ENCODE results near the gene BLOC1S2. TPM values are rescaled to one million over a fixed set of nuclear protein-coding genes. Genes with fewer than 3 reads are reported as not detected.
A peak's percentile ranks its signal among the peaks of the same experiment; 100 is the strongest.
"Not testable (repeated sequence)": the region's sequence is repeated elsewhere in the genome, so short reads cannot be mapped to it uniquely, and the experiment has no call there.

BLOC1S2 gene
- total RNA-seq, 1 experiment from 2014 or later: 69.8 TPM

- Histone ChIP-seq H2BK15ac (ENCODE audit: low read depth, low read length) (no peak overlapping the region), H3K4ac (ENCODE audit: low read depth, low read length) (no peak overlapping the region), H3K23ac (ENCODE audit: insufficient read length, low read depth, low read length) (no peak overlapping the region), H4K5ac (ENCODE audit: insufficient read length, low read depth, low read length) (no peak overlapping the region), H4K20me1 (ENCODE audit: control insufficient read depth, insufficient read depth, insufficient read length) (peaks cover 2% of the 10 kb centered on the region), H2BK5ac (ENCODE audit: insufficient read length, low read length) (no peak overlapping the region), H3K56ac (ENCODE audit: insufficient read length, low read depth, low read length) (no peak overlapping the region), H4K91ac (ENCODE audit: insufficient read length, low read depth, low read length) (no peak overlapping the region), H3K4me1 (ENCODE audit: insufficient read depth, low read length) (peaks cover 3% of the 10 kb centered on the region; the same call in 1 of the 2 replicates), H2AK5ac (ENCODE audit: insufficient read length, low read length) (no peak overlapping the region), H3K9me3 (ENCODE audit: control insufficient read depth, low read depth, low read length) (no peaks in the 10 kb centered on the region), H3K79me2 (ENCODE audit: insufficient read depth, low read length) (no peaks in the 10 kb centered on the region), H2AFZ (ENCODE audit: low read length) (no peak overlapping the region), H3K79me1 (ENCODE audit: insufficient read depth, low read depth, low read length, poor library complexity, severe bottlenecking) (no peaks in the 10 kb centered on the region), H3K4me2 (ENCODE audit: insufficient read depth, insufficient read length, low read length) (no peak overlapping the region), H4K8ac (replicated peaks; ENCODE audit: insufficient read length, low read depth, low read length) (no peak overlapping the region), H2BK20ac (ENCODE audit: low read depth, low read length, poor library complexity, severe bottlenecking) (no peak overlapping the region), H3T11ph (ENCODE audit: low read length) (no peak overlapping the region), H3K18ac (ENCODE audit: insufficient read length, low read depth, low read length) (no peak overlapping the region), H3K9ac (ENCODE audit: extremely low read depth, insufficient read length, low read length) (no peak overlapping the region), H3K23me2 (ENCODE audit: insufficient read length, low read depth, low read length, poor library complexity, severe bottlenecking) (no peaks in the 10 kb centered on the region), H3K27ac (ENCODE audit: insufficient read length, low read depth, low read length) (no peak overlapping the region), H2BK12ac (ENCODE audit: insufficient read length, low read depth, low read length) (no peak overlapping the region), H3K27me3 (ENCODE audit: insufficient read depth, low read length) (no peaks in the 10 kb centered on the region), H3K14ac (ENCODE audit: insufficient read depth, low read length) (no peak overlapping the region), H2BK120ac (ENCODE audit: low read depth, low read length, poor library complexity, severe bottlenecking) (no peak overlapping the region)
- no peak overlapping the region for H3K27ac Mint-ChIP-seq
- no peak overlapping the region for H3K4me3 Mint-ChIP-seq
- peaks cover 24 to 30% of the 10 kb centered on the region in 2 experiments for H3K4me1 Mint-ChIP-seq
- TF ChIP-seq CTCF (conservative IDR thresholded peaks at IDR 0.05): peak; percentile 74
- H3K36me3 Mint-ChIP-seq (ENCODE audit: insufficient read depth in 1 of 3, low read depth in 3 of 3): peaks cover 3 to 10% (median 6%) of the 10 kb centered on the region in 3 experiments; a peak in 6 of 7 replicates
- no peak for DNase-seq
- H3K9me3 Mint-ChIP-seq: peaks cover 16 to 19% of the 10 kb centered on the region in 2 experiments
- no CpG with 5 or more reads among the region's 7 CpGs for WGBS (ENCODE audit: extremely low coverage, insufficient read length, low lambda C conversion rate)
- peaks cover 32% of the 10 kb centered on the region for H3K27me3 Mint-ChIP-seq (ENCODE audit: low read depth)
Measured at GRCh38 chr10:100303724-100304319, 17.3 kb upstream of the BLOC1S2 start.

DNA sequence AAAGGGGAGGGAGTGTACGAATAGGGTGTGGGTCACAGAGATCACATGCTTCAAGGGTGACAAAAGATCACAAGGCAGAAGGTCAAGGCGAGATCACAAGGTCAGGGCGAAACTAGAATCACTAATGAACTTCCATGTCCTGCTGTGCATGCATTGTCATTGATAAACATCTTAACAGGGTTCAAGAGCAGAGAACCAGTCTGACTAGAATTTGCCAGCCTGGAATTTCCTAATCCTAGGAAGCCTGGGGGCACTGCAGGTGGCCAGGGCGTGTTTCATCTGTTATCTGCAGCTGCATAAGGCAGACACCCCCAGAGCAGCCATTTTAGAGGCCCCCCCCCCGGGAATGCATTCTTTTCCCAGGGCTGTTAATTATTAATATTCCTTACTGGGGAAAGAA is 14.6 kb upstream of the BLOC1S2 start:
- H2AK5ac ChIP-seq (ENCODE audit: insufficient read length, low read length); H3K4me1 ChIP-seq (ENCODE audit: insufficient read depth, low read length); H3K4ac ChIP-seq (ENCODE audit: low read depth, low read length); H3K14ac ChIP-seq (ENCODE audit: insufficient read depth, low read length); H3K18ac ChIP-seq (ENCODE audit: insufficient read length, low read depth, low read length); H2BK5ac ChIP-seq (ENCODE audit: insufficient read length, low read length); H2AFZ ChIP-seq (ENCODE audit: low read length); H3K4me2 ChIP-seq (ENCODE audit: insufficient read depth, insufficient read length, low read length); H3K79me2 ChIP-seq (ENCODE audit: insufficient read depth, low read length); H4K5ac ChIP-seq (ENCODE audit: insufficient read length, low read depth, low read length); H3K23ac ChIP-seq (ENCODE audit: insufficient read length, low read depth, low read length); H3K36me3 Mint-ChIP-seq (ENCODE audit: insufficient read depth in 1 of 3, low read depth in 3 of 3); H3K27ac ChIP-seq (ENCODE audit: insufficient read length, low read depth, low read length); H3K56ac ChIP-seq (ENCODE audit: insufficient read length, low read depth, low read length); H3K23me2 ChIP-seq (ENCODE audit: insufficient read length, low read depth, low read length, poor library complexity, severe bottlenecking); H3K9ac ChIP-seq (ENCODE audit: extremely low read depth, insufficient read length, low read length); H3K9me3 ChIP-seq (ENCODE audit: control insufficient read depth, low read depth, low read length); H4K8ac ChIP-seq (replicated peaks; ENCODE audit: insufficient read length, low read depth, low read length); H2BK20ac ChIP-seq (ENCODE audit: low read depth, low read length, poor library complexity, severe bottlenecking); H3T11ph ChIP-seq (ENCODE audit: low read length); H2BK15ac ChIP-seq (ENCODE audit: low read depth, low read length); H3K79me1 ChIP-seq (ENCODE audit: insufficient read depth, low read depth, low read length, poor library complexity, severe bottlenecking); H2BK120ac ChIP-seq (ENCODE audit: low read depth, low read length, poor library complexity, severe bottlenecking); H2BK12ac ChIP-seq (ENCODE audit: insufficient read length, low read depth, low read length); H4K91ac ChIP-seq (ENCODE audit: insufficient read length, low read depth, low read length); H3K27me3 ChIP-seq (ENCODE audit: insufficient read depth, low read length); H4K20me1 ChIP-seq (ENCODE audit: control insufficient read depth, insufficient read depth, insufficient read length): not testable (repeated sequence)
- Mint-ChIP-seq H3K27ac (peak overlapping the region; percentile 42 to 86 (median 83)), H3K4me1 (peaks cover 24 to 33% of the 10 kb centered on the region in 2 experiments), H3K9me3 (peaks cover 16 to 19% of the 10 kb centered on the region in 2 experiments), H3K27me3 (ENCODE audit: low read depth) (peaks cover 35% of the 10 kb centered on the region), H3K4me3 (peak overlapping the region; percentile 1 to 6; a peak in 3 of 5 replicates)
- peak; percentile 76 for DNase-seq
- WGBS (ENCODE audit: extremely low coverage, insufficient read length, low lambda C conversion rate): no CpG with 5 or more reads among the region's 5 CpGs

Data from H9 (cell line).